ENCODE results near the gene KPNA5.

DNA sequence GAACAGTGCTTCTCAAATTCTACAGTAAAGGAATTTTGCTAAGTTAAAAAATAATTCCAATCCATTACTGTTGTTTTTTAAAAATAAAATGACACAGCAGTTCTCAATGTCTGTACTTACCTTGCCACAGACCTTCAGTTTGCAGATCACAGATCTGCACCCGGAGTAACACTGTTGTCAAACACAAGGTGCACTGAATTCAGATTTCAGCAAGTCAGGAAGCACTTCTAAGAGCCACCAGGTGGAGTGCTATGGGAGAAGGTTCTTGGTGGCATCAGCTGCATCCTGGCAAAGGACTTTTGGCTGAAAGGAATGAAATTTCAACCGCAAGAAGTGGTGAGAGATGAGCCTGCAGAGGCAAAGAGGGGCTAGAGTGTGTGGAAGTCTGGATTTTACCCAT, 47.3 kb upstream of the KPNA5 start:
- TF ChIP-seq, protein P1, sequence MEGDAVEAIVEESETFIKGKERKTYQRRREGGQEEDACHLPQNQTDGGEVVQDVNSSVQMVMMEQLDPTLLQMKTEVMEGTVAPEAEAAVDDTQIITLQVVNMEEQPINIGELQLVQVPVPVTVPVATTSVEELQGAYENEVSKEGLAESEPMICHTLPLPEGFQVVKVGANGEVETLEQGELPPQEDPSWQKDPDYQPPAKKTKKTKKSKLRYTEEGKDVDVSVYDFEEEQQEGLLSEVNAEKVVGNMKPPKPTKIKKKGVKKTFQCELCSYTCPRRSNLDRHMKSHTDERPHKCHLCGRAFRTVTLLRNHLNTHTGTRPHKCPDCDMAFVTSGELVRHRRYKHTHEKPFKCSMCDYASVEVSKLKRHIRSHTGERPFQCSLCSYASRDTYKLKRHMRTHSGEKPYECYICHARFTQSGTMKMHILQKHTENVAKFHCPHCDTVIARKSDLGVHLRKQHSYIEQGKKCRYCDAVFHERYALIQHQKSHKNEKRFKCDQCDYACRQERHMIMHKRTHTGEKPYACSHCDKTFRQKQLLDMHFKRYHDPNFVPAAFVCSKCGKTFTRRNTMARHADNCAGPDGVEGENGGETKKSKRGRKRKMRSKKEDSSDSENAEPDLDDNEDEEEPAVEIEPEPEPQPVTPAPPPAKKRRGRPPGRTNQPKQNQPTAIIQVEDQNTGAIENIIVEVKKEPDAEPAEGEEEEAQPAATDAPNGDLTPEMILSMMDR (IDR thresholded peaks at IDR 0.05; ENCODE audit: low read depth, low read length): peak; percentile 35; the same call in 1 of the 2 replicates
- TF ChIP-seq EZH2phosphoT487 (IDR thresholded peaks at IDR 0.05; ENCODE audit: low read depth): no peak

All from OCI-LY3 (cell line).